PC-9 (cell line): ENCODE results near the gene CD4. TPM values are rescaled to one million over a fixed set of nuclear protein-coding genes. Genes with fewer than 3 reads are reported as not detected.
A peak's percentile ranks its signal among the peaks of the same experiment; 100 is the strongest.

Experiments
- BruUV-seq: library from RNA; stranded (reverse); fragments of 400-500 nt; replicated peaks from 2 replicates; lab custom pipeline; 2021; lab: Mats Ljungman, UMichigan
- CTCF ChIA-PET: fragments of 300-600 bp; sonication (Branson Sonifier 250); formaldehyde crosslinking; loops from one replicate; lab custom pipeline; 2022; ENCODE audit warnings: antibody characterized with exemption; lab: Charles Lee
- POLR2A ChIA-PET: fragments of 300-600 bp; sonication (Branson Sonifier 250); formaldehyde crosslinking; loops from one replicate; lab custom pipeline; 2022; ENCODE audit warnings: antibody characterized with exemption; ENCODE audit not compliant: unreplicated experiment; lab: Charles Lee
- DNase-seq, 2 experiments: peaks; one replicate each; pipeline versions ENCODE4 v3.0.0 to v3.0.0-alpha.2; 2015 to 2022; ENCODE audit warnings: mixed read lengths in 1 of 2
- H2AFZ ChIP-seq: fragments of 200-600 bp; sonication (generic); 2 replicates; pipeline ENCODE4 v1.8.1; 2017; ENCODE audit warnings: antibody characterized with exemption
- H3F3A ChIP-seq: fragments of 200-600 bp; sonication (generic); 2 replicates; pipeline ENCODE4 v1.8.1; 2017; ENCODE audit warnings: antibody characterized with exemption, mild to moderate bottlenecking, low read depth; ENCODE audit not compliant: insufficient read depth
- H3K27ac ChIP-seq: fragments of 200-600 bp; sonication (generic); 2 replicates; pipeline ENCODE4 v1.6.1; 2016; ENCODE audit warnings: mixed run types
- H3K27me3 ChIP-seq: fragments of 200-600 bp; sonication (generic); 2 replicates; pipeline ENCODE4 v1.6.1; 2016; ENCODE audit warnings: low read depth, mixed run types; ENCODE audit not compliant: insufficient read depth
- H3K36me3 ChIP-seq: fragments of 200-600 bp; sonication (generic); 2 replicates; pipeline ENCODE4 v1.6.1; 2016; ENCODE audit warnings: low read depth, mixed run types
- H3K4me1 ChIP-seq: fragments of 200-600 bp; sonication (generic); replicated peaks from 2 replicates; pipeline ENCODE4 v1.6.1; 2016; ENCODE audit warnings: mixed run types; ENCODE audit not compliant: insufficient read depth
- H3K4me2 ChIP-seq: fragments of 200-600 bp; sonication (generic); 2 replicates; pipeline ENCODE4 v1.6.1; 2017; ENCODE audit warnings: mixed run types
- H3K4me3 ChIP-seq: fragments of 200-600 bp; sonication (generic); 2 replicates; pipeline ENCODE4 v1.6.1; 2016; ENCODE audit warnings: mixed run types
- H3K79me2 ChIP-seq: fragments of 200-600 bp; sonication (generic); 2 replicates; pipeline ENCODE4 v1.6.1; 2017; ENCODE audit warnings: low read depth, mixed run types
- H3K9me2 ChIP-seq: fragments of 200-600 bp; sonication (generic); 2 replicates; pipeline ENCODE4 v1.8.1; 2017; ENCODE audit warnings: mild to moderate bottlenecking; ENCODE audit not compliant: insufficient read depth
- H3K9me3 ChIP-seq: fragments of 200-600 bp; sonication (generic); 2 replicates; pipeline ENCODE4 v1.8.1; 2016; ENCODE audit warnings: low read depth; ENCODE audit not compliant: insufficient read depth
- H4K20me1 ChIP-seq: fragments of 200-600 bp; sonication (generic); 2 replicates; pipeline ENCODE4 v1.8.1; 2017; ENCODE audit not compliant: insufficient read depth
- EZH2 ChIP-seq: fragments of 200-600 bp; sonication (generic); IDR thresholded peaks from 2 replicates; pipeline ENCODE4 v1.8.0; 2017; ENCODE audit warnings: antibody characterized with exemption, low read depth
- intact Hi-C: fragments of 100-400 bp; cut with micrococcal nuclease; formaldehyde crosslinking; loops from one replicate; pipeline ENCODE4 v1.10.0; 2022; ENCODE audit not compliant: unreplicated experiment
- total RNA-seq: library from RNA; stranded (reverse); gene quantifications from 2 replicates; pipeline ENCODE4 v1.2.3, GENCODE V29; 2021
- TF ChIP-seq, protein P1 (sequence below): fragments of 200-600 bp; sonication (generic); conservative IDR thresholded peaks from 2 replicates; pipeline ENCODE4 v1.6.1; 2017; ENCODE audit warnings: mixed run types, antibody characterized with exemption, mild to moderate bottlenecking, moderate library complexity

The CD4 gene
- total RNA-seq, 1 experiment from 2014 or later: 1.0 TPM

DNA sequence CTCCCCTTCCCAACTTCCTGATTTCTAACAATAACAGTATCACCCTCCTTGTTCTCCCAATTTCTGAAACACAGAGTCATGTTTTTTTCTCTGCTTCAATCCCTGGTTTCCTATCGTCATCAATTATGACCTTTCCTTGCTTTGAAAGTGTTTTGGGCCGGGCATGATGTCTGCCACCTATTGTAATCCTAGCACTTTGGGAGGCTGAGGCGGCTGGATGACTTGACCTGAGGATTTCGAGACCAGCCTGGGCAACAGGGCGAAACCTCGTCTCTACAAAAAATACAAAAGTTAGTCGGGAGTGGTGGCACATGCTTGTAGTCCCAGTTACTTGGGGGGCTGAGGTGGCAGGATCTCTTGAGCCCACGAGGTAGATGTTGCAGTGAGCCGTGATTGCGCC is 19.7 kb downstream of the CD4 start:
- no peak overlapping the region for H3K27ac ChIP-seq
- H3K36me3 ChIP-seq: no peaks in the 10 kb centered on the region
- no TSS peak for BruUV-seq
- H4K20me1 ChIP-seq: no peaks in the 10 kb centered on the region
- no peak for DNase-seq
- H3K4me1 ChIP-seq: no peaks in the 10 kb centered on the region
- no peaks in the 10 kb centered on the region for H3K9me3 ChIP-seq
- no peak overlapping the region for H3K4me2 ChIP-seq
- H3F3A ChIP-seq: peaks cover 5% of the 10 kb centered on the region; the same call in 1 of the 2 replicates
- intact Hi-C loops: no loop called here
- no peaks in the 10 kb centered on the region for H3K9me2 ChIP-seq
- H2AFZ ChIP-seq: no peak overlapping the region
- H3K27me3 ChIP-seq: 0 out of 2 replicates have a peak, but pooled peaks cover 7% of the 10 kb centered on the region
- ChIA-PET POLR2A (interaction anchor here (0.5 to 0.7 kb wide), 3 partner anchors 36 to 371 kb away, joined by 11 to 25 read pairs (median 14); no protein-coding TSS in a partner anchor), CTCF (interaction anchor here (0.7 kb wide), 1 partner anchor 54 kb away, joined by 5 read pairs; no protein-coding TSS in a partner anchor)
- no peak overlapping the region for H3K4me3 ChIP-seq
- TF ChIP-seq EZH2: no peak
- TF ChIP-seq, protein P1, sequence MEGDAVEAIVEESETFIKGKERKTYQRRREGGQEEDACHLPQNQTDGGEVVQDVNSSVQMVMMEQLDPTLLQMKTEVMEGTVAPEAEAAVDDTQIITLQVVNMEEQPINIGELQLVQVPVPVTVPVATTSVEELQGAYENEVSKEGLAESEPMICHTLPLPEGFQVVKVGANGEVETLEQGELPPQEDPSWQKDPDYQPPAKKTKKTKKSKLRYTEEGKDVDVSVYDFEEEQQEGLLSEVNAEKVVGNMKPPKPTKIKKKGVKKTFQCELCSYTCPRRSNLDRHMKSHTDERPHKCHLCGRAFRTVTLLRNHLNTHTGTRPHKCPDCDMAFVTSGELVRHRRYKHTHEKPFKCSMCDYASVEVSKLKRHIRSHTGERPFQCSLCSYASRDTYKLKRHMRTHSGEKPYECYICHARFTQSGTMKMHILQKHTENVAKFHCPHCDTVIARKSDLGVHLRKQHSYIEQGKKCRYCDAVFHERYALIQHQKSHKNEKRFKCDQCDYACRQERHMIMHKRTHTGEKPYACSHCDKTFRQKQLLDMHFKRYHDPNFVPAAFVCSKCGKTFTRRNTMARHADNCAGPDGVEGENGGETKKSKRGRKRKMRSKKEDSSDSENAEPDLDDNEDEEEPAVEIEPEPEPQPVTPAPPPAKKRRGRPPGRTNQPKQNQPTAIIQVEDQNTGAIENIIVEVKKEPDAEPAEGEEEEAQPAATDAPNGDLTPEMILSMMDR: no peak
- H3K79me2 ChIP-seq: no peaks in the 10 kb centered on the region

DNA sequence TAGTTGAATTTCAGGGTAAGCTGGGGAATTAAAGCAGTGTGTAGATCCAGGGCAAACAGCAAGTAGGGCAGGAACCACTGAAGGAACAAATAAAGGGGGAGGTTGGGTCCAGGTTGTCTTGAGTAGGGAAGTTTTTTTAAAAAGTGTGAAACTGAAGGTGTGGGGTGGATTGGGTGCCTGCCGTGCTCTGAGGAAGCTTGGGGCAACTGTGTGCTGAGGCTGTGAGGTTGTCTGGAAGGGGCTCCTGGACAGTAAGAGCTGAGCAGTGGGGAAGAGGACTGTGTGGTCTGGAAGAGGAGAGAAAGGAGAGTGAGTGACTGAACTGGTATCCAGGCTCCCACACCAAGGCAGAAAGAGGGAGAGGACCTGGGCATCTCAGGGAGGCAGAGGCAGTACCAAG is 21.4 kb downstream of the CD4 start:
- no peaks in the 10 kb centered on the region for H3K9me2 ChIP-seq
- no peaks in the 10 kb centered on the region for H3K4me1 ChIP-seq
- H3K79me2 ChIP-seq: no peaks in the 10 kb centered on the region
- H3K27ac ChIP-seq: no peak overlapping the region
- ChIA-PET POLR2A (no interaction called here), CTCF (interaction anchor here (0.6 kb wide), 1 partner anchor 23 kb away, joined by 10 read pairs; no protein-coding TSS in a partner anchor)
- H3K4me3 ChIP-seq: no peak overlapping the region
- peaks cover 5% of the 10 kb centered on the region; the same call in 1 of the 2 replicates for H3F3A ChIP-seq
- no peaks in the 10 kb centered on the region for H3K9me3 ChIP-seq
- DNase-seq: no peak
- H2AFZ ChIP-seq: no peak overlapping the region
- H3K4me2 ChIP-seq: no peak overlapping the region
- 0 out of 2 replicates have a peak, but pooled peaks cover 24% of the 10 kb centered on the region for H3K27me3 ChIP-seq
- no peaks in the 10 kb centered on the region for H3K36me3 ChIP-seq
- H4K20me1 ChIP-seq: no peaks in the 10 kb centered on the region
- intact Hi-C loops: no loop called here
- BruUV-seq: no TSS peak
- TF ChIP-seq, protein P1: no peak
- TF ChIP-seq EZH2: no peak

- Histone ChIP-seq H3K27ac (no peak overlapping the region), H3K9me3 (no peaks in the 10 kb centered on the region), H3F3A (no peaks in the 10 kb centered on the region), H3K27me3 (0 out of 2 replicates have a peak, but pooled peaks cover 25% of the 10 kb centered on the region), H3K4me1 (no peaks in the 10 kb centered on the region), H3K4me2 (no peak overlapping the region), H3K9me2 (no peaks in the 10 kb centered on the region), H3K4me3 (no peak overlapping the region), H2AFZ (no peak overlapping the region), H3K79me2 (no peaks in the 10 kb centered on the region), H3K36me3 (no peaks in the 10 kb centered on the region), H4K20me1 (no peaks in the 10 kb centered on the region)
- no peak for TF ChIP-seq EZH2
- TF ChIP-seq, protein P1: no peak
- intact Hi-C loops: no loop called here
- BruUV-seq: no TSS peak
- peak in 1 of 2 experiments; percentile 47 for DNase-seq
- CTCF ChIA-PET: interaction anchor here (0.7 kb wide), 1 partner anchor 214 kb away, joined by 3 read pairs; no protein-coding TSS in a partner anchor
- POLR2A ChIA-PET: interaction anchor here (0.6 to 0.8 kb wide), 4 partner anchors 152 to 1322 kb away, joined by 4 to 7 read pairs (median 4); no protein-coding TSS in a partner anchor
These were observed 24.0 kb downstream of the CD4 start for GRCh38 chr12:6813363-6813762.
